ENCODE measurements around the gene MYO3B. TPM values are rescaled to one million over a fixed set of nuclear protein-coding genes. Genes with fewer than 3 reads are reported as not detected.

MYO3B gene
- total RNA-seq, 2 donors from 2014 or later: 0.16 TPM; not detected in 1

DNA sequence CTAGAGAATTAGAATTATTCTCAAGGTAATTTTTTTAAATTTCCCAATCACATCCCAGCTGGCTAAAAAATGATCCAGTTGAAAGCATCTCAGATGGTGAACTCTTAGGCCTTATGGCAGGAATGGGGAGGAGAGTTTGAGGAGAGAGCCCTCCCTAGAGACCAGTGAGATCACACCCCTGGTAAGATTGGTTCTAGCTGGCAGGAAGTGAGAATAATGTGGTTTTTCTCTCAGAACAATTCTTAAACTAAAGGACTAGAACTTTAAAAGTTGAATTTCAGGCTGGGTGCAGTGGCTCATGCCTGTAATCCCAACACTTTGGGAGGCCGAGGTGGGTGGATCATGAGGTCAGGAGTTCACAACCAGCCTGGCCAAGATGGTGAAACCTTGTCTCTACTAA lies 120.2 kb downstream of the MYO3B start:
- no peak overlapping the region for H3K27ac Mint-ChIP-seq
- DNase-seq (no peak), ATAC-seq (no peak)
- H3K4me3 Mint-ChIP-seq: no peak overlapping the region
- peaks cover 18% of the 10 kb centered on the region for H3K27me3 Mint-ChIP-seq
- no peaks in the 10 kb centered on the region for H3K9me3 ChIP-seq (ENCODE audit: control insufficient read depth, low read length, poor library complexity, severe bottlenecking)
- no peaks in the 10 kb centered on the region for H3K36me3 Mint-ChIP-seq (ENCODE audit: low read depth)
- no peaks in the 10 kb centered on the region for H3K4me1 Mint-ChIP-seq

DNA sequence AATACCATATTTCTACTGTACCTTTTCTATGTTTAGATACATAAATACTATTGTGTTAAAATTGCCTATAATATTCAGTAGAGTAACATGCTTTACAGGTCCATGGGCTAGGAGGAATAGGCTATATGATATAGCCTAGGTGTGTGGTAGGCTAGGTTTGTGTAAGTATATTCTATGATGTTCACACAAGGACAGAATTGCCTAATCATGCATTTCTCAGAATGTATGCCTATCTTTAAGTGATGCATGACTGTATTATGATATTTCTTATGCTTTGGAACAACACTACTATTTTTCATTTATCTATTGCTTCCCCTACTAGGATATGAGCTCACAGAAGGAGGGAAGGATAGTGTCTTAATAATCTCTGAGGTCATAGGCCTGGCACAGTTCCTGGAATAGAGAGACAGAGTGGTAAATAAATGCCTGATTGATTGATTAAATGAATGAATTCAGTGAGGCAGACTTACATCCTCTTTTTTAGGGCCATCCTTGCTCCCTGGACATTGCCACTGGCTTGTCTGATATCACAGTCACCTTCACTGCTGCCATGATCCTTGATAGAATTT lies 121.0 kb downstream of the MYO3B start:
- H3K4me3 Mint-ChIP-seq: no peak overlapping the region
- no peaks in the 10 kb centered on the region for H3K4me1 Mint-ChIP-seq
- ATAC-seq (no peak), DNase-seq (no peak)
- H3K27me3 Mint-ChIP-seq: peaks cover 18% of the 10 kb centered on the region
- H3K27ac Mint-ChIP-seq: no peak overlapping the region
- no peaks in the 10 kb centered on the region for H3K36me3 Mint-ChIP-seq (ENCODE audit: low read depth)
- H3K9me3 ChIP-seq (ENCODE audit: control insufficient read depth, low read length, poor library complexity, severe bottlenecking): no peaks in the 10 kb centered on the region

- Mint-ChIP-seq H3K27ac (no peak overlapping the region), H3K4me1 (no peaks in the 10 kb centered on the region), H3K36me3 (ENCODE audit: low read depth) (no peaks in the 10 kb centered on the region), H3K27me3 (peaks cover 15% of the 10 kb centered on the region), H3K4me3 (no peak overlapping the region)
- no peak for DNase-seq
- no peaks in the 10 kb centered on the region for H3K9me3 ChIP-seq (ENCODE audit: control insufficient read depth, low read length, poor library complexity, severe bottlenecking)
- no peak for ATAC-seq
Observed at GRCh38 chr2:170300993-170301392, 123.0 kb downstream of the MYO3B start.

- Mint-ChIP-seq H3K27me3 (peaks cover 11% of the 10 kb centered on the region), H3K27ac (no peak overlapping the region), H3K4me1 (no peaks in the 10 kb centered on the region)
Observed at GRCh38 chr2:170301626-170302025, 123.7 kb downstream of the MYO3B start.

GRCh38 chr2:170305711-170306110 lies 127.8 kb downstream of the MYO3B start:
- H3K27me3 Mint-ChIP-seq: peaks cover 5% of the 10 kb centered on the region
- no peaks in the 10 kb centered on the region for H3K4me1 Mint-ChIP-seq
- H3K27ac Mint-ChIP-seq: no peak overlapping the region
- no peak for ATAC-seq
- no peak for DNase-seq
- no peaks in the 10 kb centered on the region for H3K9me3 ChIP-seq (ENCODE audit: control insufficient read depth, low read length, poor library complexity, severe bottlenecking)
- H3K4me3 Mint-ChIP-seq: no peak overlapping the region
- H3K36me3 Mint-ChIP-seq (ENCODE audit: low read depth): no peaks in the 10 kb centered on the region

More at GRCh38 chr2:170301626-170302025, 123.7 kb downstream of the MYO3B start:
- DNase-seq: no peak
- H3K9me3 ChIP-seq (ENCODE audit: control insufficient read depth, low read length, poor library complexity, severe bottlenecking): no peaks in the 10 kb centered on the region
- no peaks in the 10 kb centered on the region for H3K36me3 Mint-ChIP-seq (ENCODE audit: low read depth)
- no peak for ATAC-seq
- H3K4me3 Mint-ChIP-seq: no peak overlapping the region

- no peaks in the 10 kb centered on the region for H3K9me3 ChIP-seq (ENCODE audit: control insufficient read depth, low read length, poor library complexity, severe bottlenecking)
- Mint-ChIP-seq H3K4me3 (no peak overlapping the region), H3K27me3 (peaks cover 7% of the 10 kb centered on the region), H3K4me1 (no peaks in the 10 kb centered on the region), H3K27ac (no peak overlapping the region), H3K36me3 (ENCODE audit: low read depth) (no peaks in the 10 kb centered on the region)
- no peak for ATAC-seq
- no peak for DNase-seq
Observed at GRCh38 chr2:170306293-170306873, 128.4 kb downstream of the MYO3B start.

DNA sequence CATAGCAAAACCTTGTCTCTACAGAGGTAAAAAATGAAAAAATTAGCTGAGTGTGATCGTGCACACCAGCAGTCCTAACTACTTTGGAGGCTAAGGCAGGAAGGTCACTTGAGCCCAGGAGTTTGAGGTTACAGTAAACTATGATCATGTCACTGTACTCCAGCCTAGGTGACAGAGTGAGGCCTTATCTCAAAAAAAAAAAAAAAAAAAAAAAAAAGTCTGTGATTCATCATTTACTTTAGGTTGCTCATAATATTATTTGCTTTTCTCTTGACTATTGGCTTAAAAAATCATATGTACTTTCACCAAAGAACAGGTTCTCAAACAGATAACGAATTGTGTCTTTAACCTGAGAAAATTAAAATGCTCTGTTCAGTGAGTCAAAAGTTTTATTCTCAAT lies 129.1 kb downstream of the MYO3B start:
- H3K27me3 Mint-ChIP-seq: peaks cover 14% of the 10 kb centered on the region
- DNase-seq (no peak), ATAC-seq (no peak)
- no peak overlapping the region for H3K27ac Mint-ChIP-seq
- H3K4me3 Mint-ChIP-seq: no peak overlapping the region
- no peaks in the 10 kb centered on the region for H3K4me1 Mint-ChIP-seq
- no peaks in the 10 kb centered on the region for H3K36me3 Mint-ChIP-seq (ENCODE audit: low read depth)
- H3K9me3 ChIP-seq (ENCODE audit: control insufficient read depth, low read length, poor library complexity, severe bottlenecking): no peaks in the 10 kb centered on the region

DNA sequence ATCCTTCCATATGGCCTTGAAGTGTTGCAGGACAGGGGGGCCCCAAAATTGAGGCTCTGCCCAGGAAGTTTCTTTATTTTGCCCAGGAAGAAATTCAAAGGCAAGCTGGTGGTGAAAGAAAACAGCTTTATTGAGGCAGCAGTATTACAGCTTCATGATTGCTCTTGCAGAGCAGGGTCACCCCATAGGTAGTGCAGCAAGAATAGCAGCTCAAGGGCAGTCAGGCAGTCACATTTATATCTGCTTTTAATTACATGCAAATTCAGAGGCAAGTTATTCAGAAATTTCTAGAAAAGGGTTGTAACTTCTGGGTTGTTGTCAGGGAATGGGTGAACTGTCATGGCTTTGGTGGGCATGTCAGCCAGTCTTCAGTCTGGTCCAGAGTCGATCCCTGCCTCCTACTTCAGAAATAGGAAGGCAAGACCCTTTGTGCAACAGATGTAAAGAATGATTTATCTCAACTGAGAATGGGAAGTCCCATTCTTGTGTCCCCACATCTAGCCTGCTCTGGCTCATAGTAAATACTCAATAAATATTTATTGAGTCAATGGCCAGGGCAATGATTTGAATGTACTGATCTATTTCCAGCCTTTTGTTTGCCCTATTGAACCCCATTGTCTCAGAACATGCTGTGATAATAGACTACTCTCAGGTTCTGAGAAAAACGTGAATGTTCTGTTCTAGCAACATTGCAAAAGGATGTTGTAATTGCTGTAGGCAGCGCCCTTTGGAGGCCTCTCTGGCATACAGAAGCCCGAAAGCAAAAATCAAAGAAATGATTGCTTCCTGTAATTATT lies 129.8 kb downstream of the MYO3B start:
- no peak for DNase-seq
- H3K4me1 Mint-ChIP-seq: no peaks in the 10 kb centered on the region
- no peak overlapping the region for H3K4me3 Mint-ChIP-seq
- H3K36me3 Mint-ChIP-seq (ENCODE audit: low read depth): no peaks in the 10 kb centered on the region
- H3K9me3 ChIP-seq (ENCODE audit: control insufficient read depth, low read length, poor library complexity, severe bottlenecking): no peaks in the 10 kb centered on the region
- no peak for ATAC-seq
- H3K27ac Mint-ChIP-seq: no peak overlapping the region
- H3K27me3 Mint-ChIP-seq: peaks cover 16% of the 10 kb centered on the region

DNA sequence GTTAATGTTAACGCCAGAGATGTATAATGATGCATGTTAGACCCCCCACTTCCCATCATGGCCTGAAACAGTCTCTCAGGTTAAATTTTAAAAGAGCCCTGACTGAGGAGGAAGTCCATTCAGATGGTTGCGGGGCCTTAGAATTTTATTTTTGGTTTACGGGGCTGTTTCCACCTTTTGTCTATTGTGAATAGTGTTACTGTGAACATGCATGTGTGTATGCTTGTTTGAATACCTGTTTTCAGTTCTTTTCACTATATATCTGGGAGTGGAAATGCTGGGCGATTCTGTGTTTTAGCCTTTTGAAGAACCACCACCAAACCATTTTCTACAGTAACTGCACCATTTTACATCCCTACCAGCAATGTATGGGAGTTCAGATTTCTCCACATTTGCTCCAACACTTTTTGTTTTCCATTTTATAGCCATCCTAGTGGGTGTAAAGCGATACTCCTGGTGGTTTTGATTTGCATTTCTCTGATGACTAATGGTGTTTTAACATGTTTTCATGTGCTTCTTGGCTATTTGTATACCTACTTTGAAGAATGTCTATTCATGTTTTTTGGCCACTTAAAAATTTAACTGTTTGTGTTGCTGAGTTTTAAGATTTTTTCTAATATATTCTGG lies 133.0 kb downstream of the MYO3B start:
- no peak overlapping the region for H3K27ac Mint-ChIP-seq
- ATAC-seq: no peak

GRCh38 chr2:170313347-170313991 lies 135.5 kb downstream of the MYO3B start:
- DNase-seq (no peak), ATAC-seq (no peak)
- Mint-ChIP-seq H3K36me3 (ENCODE audit: low read depth) (no peaks in the 10 kb centered on the region), H3K4me3 (no peak overlapping the region), H3K4me1 (no peaks in the 10 kb centered on the region), H3K27me3 (peaks cover 51% of the 10 kb centered on the region), H3K27ac (no peak overlapping the region)
- H3K9me3 ChIP-seq (ENCODE audit: control insufficient read depth, low read length, poor library complexity, severe bottlenecking): no peaks in the 10 kb centered on the region

More for the DNA sequence above, 133.0 kb downstream of the MYO3B start:
- no peaks in the 10 kb centered on the region for H3K9me3 ChIP-seq (ENCODE audit: control insufficient read depth, low read length, poor library complexity, severe bottlenecking)
- Mint-ChIP-seq H3K27me3 (peaks cover 34% of the 10 kb centered on the region), H3K4me1 (no peaks in the 10 kb centered on the region), H3K36me3 (ENCODE audit: low read depth) (no peaks in the 10 kb centered on the region), H3K4me3 (no peak overlapping the region)
- no peak for DNase-seq

DNA sequence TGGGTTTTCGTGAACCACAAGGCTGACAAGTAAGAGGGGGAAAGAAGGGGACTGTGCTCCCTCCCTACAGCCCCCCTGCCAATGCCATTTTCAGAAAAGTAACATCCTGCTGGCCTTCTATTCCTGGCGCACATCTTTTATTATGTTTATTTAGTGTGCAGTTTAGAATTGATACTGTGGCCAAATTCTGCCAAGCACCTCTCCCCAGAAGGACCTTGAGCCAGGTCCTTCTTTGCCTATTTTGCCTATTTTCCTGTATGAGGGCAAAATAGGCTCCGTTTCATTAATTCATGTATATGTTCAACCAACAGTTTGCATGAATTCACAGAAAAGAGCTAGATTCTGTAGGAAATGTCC lies 136.0 kb downstream of the MYO3B start:
- ATAC-seq (no peak), DNase-seq (no peak)
- no peak overlapping the region for H3K27ac Mint-ChIP-seq
- peaks cover 52% of the 10 kb centered on the region for H3K27me3 Mint-ChIP-seq
- H3K9me3 ChIP-seq (ENCODE audit: control insufficient read depth, low read length, poor library complexity, severe bottlenecking): no peaks in the 10 kb centered on the region
- H3K4me3 Mint-ChIP-seq: no peak overlapping the region
- H3K36me3 Mint-ChIP-seq (ENCODE audit: low read depth): no peaks in the 10 kb centered on the region
- H3K4me1 Mint-ChIP-seq: no peaks in the 10 kb centered on the region

GRCh38 chr2:170314744-170315447 lies 136.9 kb downstream of the MYO3B start:
- no peaks in the 10 kb centered on the region for H3K4me1 Mint-ChIP-seq
- no peak for ATAC-seq

DNA sequence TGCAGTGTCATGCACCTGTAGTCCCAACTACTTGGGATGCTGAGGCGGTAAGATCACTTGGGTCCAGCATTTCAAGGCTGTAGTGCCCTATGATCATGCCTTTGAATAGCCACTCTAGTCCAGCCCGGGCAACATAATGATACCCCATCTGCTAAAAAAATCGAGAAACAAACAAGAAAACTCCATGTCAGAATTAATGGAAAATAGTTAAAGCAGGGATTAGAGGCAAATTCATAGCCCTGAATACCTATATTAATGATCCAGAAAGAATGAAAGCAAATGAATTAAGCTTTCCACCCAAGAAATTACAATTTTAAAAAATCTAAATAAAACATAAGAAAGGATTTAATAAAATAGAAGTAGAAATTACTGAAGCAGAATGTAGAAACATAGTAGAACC lies 143.0 kb downstream of the MYO3B start:
- peaks cover 34% of the 10 kb centered on the region for H3K27me3 Mint-ChIP-seq
- no peaks in the 10 kb centered on the region for H3K36me3 Mint-ChIP-seq (ENCODE audit: low read depth)
- DNase-seq (no peak), ATAC-seq (no peak)
- H3K27ac Mint-ChIP-seq: no peak overlapping the region
- H3K4me3 Mint-ChIP-seq: no peak overlapping the region
- H3K4me1 Mint-ChIP-seq: no peaks in the 10 kb centered on the region
- no peaks in the 10 kb centered on the region for H3K9me3 ChIP-seq (ENCODE audit: control insufficient read depth, low read length, poor library complexity, severe bottlenecking)

More at GRCh38 chr2:170314744-170315447, 136.9 kb downstream of the MYO3B start:
- no peaks in the 10 kb centered on the region for H3K9me3 ChIP-seq (ENCODE audit: control insufficient read depth, low read length, poor library complexity, severe bottlenecking)
- Mint-ChIP-seq H3K27ac (no peak overlapping the region), H3K27me3 (peaks cover 52% of the 10 kb centered on the region), H3K36me3 (ENCODE audit: low read depth) (no peaks in the 10 kb centered on the region), H3K4me3 (no peak overlapping the region)
- DNase-seq: no peak

Data from T-helper 17 cell (primary cell).